ENCODE results near the gene ODC1. TPM values are rescaled to one million over a fixed set of nuclear protein-coding genes. Genes with fewer than 3 reads are reported as not detected.

ODC1 gene
- 100 to 1,000 TPM; 104 to 123 TPM for total RNA-seq

DNA sequence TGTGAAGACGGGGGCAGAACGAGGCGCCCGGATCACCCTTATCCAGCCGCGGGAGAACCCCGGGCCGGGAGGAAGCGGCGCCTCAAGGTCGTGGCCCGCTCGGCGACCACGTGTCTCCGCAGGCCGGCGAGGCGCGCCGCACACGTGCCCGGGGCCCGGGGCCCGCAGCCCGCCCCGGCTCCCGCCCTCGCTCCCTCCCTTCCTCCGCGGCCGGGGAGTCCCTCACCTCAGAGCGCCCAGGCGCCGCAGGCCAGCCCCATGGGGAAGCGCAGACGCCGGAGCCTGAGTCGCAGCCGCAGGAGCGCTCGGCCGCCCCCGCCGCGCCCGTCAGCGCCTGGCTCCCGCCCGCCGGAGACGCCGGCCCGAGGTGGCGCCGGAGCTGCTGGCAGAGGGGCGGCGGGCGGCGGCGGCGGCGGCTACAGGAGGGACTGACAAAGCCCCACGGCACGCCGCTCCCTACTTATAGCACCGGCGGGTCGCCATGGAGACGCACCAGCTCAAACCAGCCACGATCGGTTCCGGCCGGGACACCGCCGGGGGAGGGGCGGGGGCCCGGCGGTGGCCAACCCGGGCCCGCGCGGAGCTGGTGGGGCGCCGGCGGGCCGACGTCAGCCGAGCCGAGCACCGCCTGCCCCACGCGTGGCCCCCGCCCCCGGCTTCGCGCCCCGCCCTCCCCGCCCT, at the start of gene ODC1:
Gene ODC1 (minus strand): TSS at position 433 of the 681 bp plus-strand sequence. CDS start 3,295 bp downstream, outside the sequence.
- no peaks in the 10 kb centered on the region for H3K27me3 ChIP-seq (replicated peaks; ENCODE audit: insufficient read depth)
- peaks cover 14 to 57% of the 10 kb centered on the region in 2 donors for H3K4me1 ChIP-seq (ENCODE audit: control insufficient read depth in 1 of 2, low read depth in 2 of 2)
- DNase-seq (ENCODE audit: low spot score) (peak; percentile 97), ATAC-seq (ENCODE audit: insufficient number of reproducible peaks, low FRiP score, low read depth) (peak; percentile 81)
- peak within 1 kb of the TSS; percentile 99 for H3K4me3 ChIP-seq
- H3K36me3 ChIP-seq: peaks cover 14% of the 10 kb centered on the region
- TF ChIP-seq, protein P1, sequence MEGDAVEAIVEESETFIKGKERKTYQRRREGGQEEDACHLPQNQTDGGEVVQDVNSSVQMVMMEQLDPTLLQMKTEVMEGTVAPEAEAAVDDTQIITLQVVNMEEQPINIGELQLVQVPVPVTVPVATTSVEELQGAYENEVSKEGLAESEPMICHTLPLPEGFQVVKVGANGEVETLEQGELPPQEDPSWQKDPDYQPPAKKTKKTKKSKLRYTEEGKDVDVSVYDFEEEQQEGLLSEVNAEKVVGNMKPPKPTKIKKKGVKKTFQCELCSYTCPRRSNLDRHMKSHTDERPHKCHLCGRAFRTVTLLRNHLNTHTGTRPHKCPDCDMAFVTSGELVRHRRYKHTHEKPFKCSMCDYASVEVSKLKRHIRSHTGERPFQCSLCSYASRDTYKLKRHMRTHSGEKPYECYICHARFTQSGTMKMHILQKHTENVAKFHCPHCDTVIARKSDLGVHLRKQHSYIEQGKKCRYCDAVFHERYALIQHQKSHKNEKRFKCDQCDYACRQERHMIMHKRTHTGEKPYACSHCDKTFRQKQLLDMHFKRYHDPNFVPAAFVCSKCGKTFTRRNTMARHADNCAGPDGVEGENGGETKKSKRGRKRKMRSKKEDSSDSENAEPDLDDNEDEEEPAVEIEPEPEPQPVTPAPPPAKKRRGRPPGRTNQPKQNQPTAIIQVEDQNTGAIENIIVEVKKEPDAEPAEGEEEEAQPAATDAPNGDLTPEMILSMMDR (IDR thresholded peaks at IDR 0.05): no peak
- no peaks in the 10 kb centered on the region for H3K9me3 ChIP-seq
- peak within 1 kb of the TSS; percentile 93 to 97 for H3K27ac ChIP-seq

DNA sequence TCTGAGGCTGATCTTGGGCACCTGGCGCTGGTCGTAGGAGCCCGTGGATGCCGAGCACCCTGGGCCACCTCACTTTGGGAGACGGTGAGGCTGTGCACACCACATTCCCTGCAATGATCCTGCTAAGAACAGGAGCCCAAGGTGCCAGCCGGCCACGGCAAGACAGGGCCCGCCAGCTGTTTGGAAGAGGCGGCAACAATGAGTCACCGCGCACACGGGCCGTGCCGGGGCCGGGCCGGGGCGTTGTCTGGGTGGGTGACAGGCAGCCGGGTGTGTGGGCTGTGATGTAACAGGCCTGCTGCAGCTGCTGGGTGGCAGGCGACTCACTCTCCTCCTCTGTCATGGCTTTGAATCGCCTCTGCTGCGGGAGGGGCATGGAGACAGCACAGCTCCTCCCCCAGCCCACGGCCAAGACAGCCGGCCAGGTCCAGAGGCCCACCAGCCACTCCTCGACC, 49.7 kb upstream of the ODC1 start:
- no peaks in the 10 kb centered on the region for H3K27me3 ChIP-seq (replicated peaks; ENCODE audit: insufficient read depth)
- TF ChIP-seq, protein P1 (IDR thresholded peaks at IDR 0.05): no peak
- H3K27ac ChIP-seq: no peak overlapping the region
- no peaks in the 10 kb centered on the region for H3K9me3 ChIP-seq
- DNase-seq (ENCODE audit: low spot score) (no peak), ATAC-seq (ENCODE audit: insufficient number of reproducible peaks, low FRiP score, low read depth) (no peak)
- H3K36me3 ChIP-seq: no peaks in the 10 kb centered on the region
- H3K4me1 ChIP-seq (ENCODE audit: control insufficient read depth in 1 of 2, low read depth in 2 of 2): no peaks in the 10 kb centered on the region
- no peak overlapping the region for H3K4me3 ChIP-seq

DNA sequence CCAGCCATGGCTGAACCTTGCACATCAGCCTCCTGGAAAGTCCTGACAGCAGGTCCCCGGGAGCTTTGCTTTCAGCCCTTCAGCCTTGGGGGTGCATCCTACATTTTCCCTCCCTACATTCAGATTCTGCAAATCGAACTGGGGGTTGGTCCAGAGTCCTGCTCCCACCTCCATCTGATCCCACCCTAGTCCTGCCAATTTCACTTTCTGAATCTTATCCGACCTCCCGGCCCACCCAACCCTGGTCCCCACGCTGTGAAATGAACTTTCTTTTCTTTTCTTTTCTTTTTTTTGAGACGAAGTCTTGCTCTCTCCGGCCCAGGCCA, 47.8 kb upstream of the ODC1 start:
- no peaks in the 10 kb centered on the region for H3K9me3 ChIP-seq
- no peak for DNase-seq (ENCODE audit: low spot score)

DNA sequence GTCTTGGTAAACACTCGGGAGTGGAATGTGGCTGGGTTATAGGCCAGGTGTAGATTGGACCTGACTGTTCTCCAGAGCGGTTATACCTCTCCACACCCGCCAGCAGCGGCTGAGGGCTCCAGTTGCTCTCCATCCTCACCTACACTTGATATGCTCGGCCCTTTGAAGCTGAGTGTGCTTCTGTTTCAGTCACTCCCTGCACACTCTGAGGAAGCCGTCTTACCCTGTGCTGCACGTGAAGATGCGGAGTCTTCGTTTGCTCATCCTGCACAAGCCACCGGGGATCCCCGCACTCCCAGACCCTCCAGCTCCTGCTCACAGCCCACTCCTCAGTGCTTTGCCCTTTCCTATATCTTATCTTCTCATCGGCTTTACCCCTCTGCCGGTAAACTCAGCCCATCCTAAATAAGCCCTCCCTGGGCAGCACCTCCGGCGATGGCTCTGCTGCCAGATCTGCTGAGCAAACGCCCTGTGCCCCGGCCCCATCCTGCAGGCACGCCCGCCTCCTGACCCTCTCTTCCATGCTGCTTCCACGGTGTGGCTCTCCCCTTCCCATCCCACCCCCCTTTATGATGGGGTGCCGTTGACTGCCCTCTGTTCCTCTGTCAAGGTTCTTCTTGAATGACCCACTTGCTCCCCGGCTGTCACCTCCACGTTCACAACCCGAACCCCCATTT, 47.3 kb upstream of the ODC1 start:
- H3K4me3 ChIP-seq: no peak overlapping the region
- no peaks in the 10 kb centered on the region for H3K36me3 ChIP-seq
- H3K27ac ChIP-seq: no peak overlapping the region
- no peak for DNase-seq (ENCODE audit: low spot score)
- no peak for ATAC-seq (ENCODE audit: insufficient number of reproducible peaks, low FRiP score, low read depth)
- TF ChIP-seq, protein P1 (IDR thresholded peaks at IDR 0.05): no peak
- no peaks in the 10 kb centered on the region for H3K9me3 ChIP-seq
- no peaks in the 10 kb centered on the region for H3K27me3 ChIP-seq (replicated peaks; ENCODE audit: insufficient read depth)
- H3K4me1 ChIP-seq (ENCODE audit: control insufficient read depth in 1 of 2, low read depth in 2 of 2): no peaks in the 10 kb centered on the region

More for the DNA sequence above, 47.8 kb upstream of the ODC1 start:
- H3K36me3 ChIP-seq: no peaks in the 10 kb centered on the region
- no peaks in the 10 kb centered on the region for H3K27me3 ChIP-seq (replicated peaks; ENCODE audit: insufficient read depth)
- H3K4me1 ChIP-seq (ENCODE audit: control insufficient read depth in 1 of 2, low read depth in 2 of 2): no peaks in the 10 kb centered on the region
- no peak overlapping the region for H3K27ac ChIP-seq
- TF ChIP-seq, protein P1 (IDR thresholded peaks at IDR 0.05): no peak
- no peak for ATAC-seq (ENCODE audit: insufficient number of reproducible peaks, low FRiP score, low read depth)
- H3K4me3 ChIP-seq: no peak overlapping the region

DNA sequence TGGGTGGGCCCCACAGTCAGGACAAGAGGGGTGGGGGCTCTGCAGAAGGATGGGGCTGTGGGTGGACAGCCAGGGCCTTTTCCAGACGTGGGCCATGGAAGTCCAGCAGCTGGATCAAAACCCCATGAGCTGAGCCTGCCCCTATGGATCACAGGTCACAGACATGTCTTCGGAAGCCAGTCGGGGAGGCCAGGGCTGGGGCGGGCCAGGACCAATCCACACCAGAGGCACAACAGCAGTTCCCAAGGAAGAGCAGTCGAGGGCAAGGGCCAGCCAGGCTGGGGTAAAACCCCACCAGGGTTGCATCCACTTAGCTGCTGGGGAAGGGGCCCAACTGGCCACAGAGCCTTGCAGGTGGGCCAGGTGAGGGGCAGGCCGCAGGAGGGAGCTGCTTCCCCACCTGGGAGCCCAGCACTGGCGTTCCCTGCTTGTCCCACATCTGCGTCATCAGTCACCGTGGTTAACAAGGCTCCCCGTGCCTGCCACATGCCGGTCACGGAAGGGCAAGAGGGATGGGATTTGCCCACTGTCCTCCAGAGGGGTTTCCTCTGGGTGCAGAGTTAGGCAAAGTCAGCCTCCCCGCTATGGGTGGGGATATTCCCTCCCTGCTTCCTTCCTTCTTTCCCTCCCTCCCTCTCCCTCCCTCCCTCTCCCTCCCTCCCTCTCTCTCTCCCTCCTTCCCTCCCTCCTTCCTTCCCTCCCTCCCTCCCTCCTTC, 46.4 kb upstream of the ODC1 start:
- no peaks in the 10 kb centered on the region for H3K9me3 ChIP-seq
- no peak overlapping the region for H3K27ac ChIP-seq
- no peak overlapping the region for H3K4me3 ChIP-seq
- H3K4me1 ChIP-seq (ENCODE audit: control insufficient read depth in 1 of 2, low read depth in 2 of 2): no peaks in the 10 kb centered on the region
- TF ChIP-seq, protein P1 (IDR thresholded peaks at IDR 0.05): no peak
- DNase-seq (ENCODE audit: low spot score) (no peak), ATAC-seq (ENCODE audit: insufficient number of reproducible peaks, low FRiP score, low read depth) (no peak)
- H3K36me3 ChIP-seq: no peaks in the 10 kb centered on the region
- H3K27me3 ChIP-seq (replicated peaks; ENCODE audit: insufficient read depth): no peaks in the 10 kb centered on the region

Measured in thoracic aorta (tissue), 2 donors.